Nephron (organoid): Measurements from ENCODE around the gene CTXN2.

Experiments used
- H3K27ac Mint-ChIP-seq, 3 experiments: 2 replicates each; pipeline ENCODE4 v1.8.0; 2020; ENCODE audit warnings: mixed read lengths in 3 of 3, mild to moderate bottlenecking in 2 of 3, moderate library complexity in 1 of 3
- H3K27me3 Mint-ChIP-seq: 2 replicates; pipeline ENCODE4 v1.8.0; 2021; ENCODE audit warnings: low read depth, mild to moderate bottlenecking, moderate library complexity, mixed read lengths
- H3K36me3 Mint-ChIP-seq: 2 replicates; pipeline ENCODE4 v1.8.0; 2020; ENCODE audit warnings: low read depth, mixed read lengths
- H3K4me1 Mint-ChIP-seq: 2 replicates; pipeline ENCODE4 v1.8.0; 2020; ENCODE audit warnings: mixed read lengths
- H3K4me3 Mint-ChIP-seq, 3 experiments: 2 replicates each; pipeline ENCODE4 v1.8.0; 2020; ENCODE audit warnings: mild to moderate bottlenecking in 3 of 3, mixed read lengths in 3 of 3, moderate library complexity in 2 of 3
- H3K9me3 Mint-ChIP-seq: 2 replicates; pipeline ENCODE4 v1.8.0; 2020; ENCODE audit warnings: mixed read lengths
- CTCF ChIP-seq, 3 experiments: fragments of 200-600 bp; sonication (generic); IDR thresholded peaks; one replicate each; pipeline ENCODE4 v1.5.0; 2021; ENCODE audit warnings: antibody characterized with exemption in 3 of 3; ENCODE audit not compliant: unreplicated experiment in 3 of 3

Gene CTXN2

GRCh38 chr15:48177383-48177765 lies 14.1 kb upstream of the CTXN2 start:
- H3K27me3 Mint-ChIP-seq = no peaks in the 10 kb centered on the region
- peak overlapping the region; percentile 98 to 99 (median 98) for H3K27ac Mint-ChIP-seq
- H3K9me3 Mint-ChIP-seq = peaks cover 19% of the 10 kb centered on the region
- H3K4me3 Mint-ChIP-seq = peak overlapping the region; percentile 94 to 97 (median 94)
- H3K36me3 Mint-ChIP-seq = peaks cover 33% of the 10 kb centered on the region
- peaks cover 16% of the 10 kb centered on the region for H3K4me1 Mint-ChIP-seq
- no peak for TF ChIP-seq CTCF (IDR thresholded peaks at IDR 0.05; ENCODE audit: unreplicated experiment in 3 of 3)

- Mint-ChIP-seq H3K27ac (peak within 1 kb of the TSS; percentile 98 to 99 (median 98)), H3K9me3 (peaks cover 14% of the 10 kb centered on the region), H3K4me3 (peak within 1 kb of the TSS; percentile 94 to 97 (median 94)), H3K27me3 (no peaks in the 10 kb centered on the region), H3K4me1 (peaks cover 16% of the 10 kb centered on the region), H3K36me3 (peaks cover 26% of the 10 kb centered on the region)
- no peak for TF ChIP-seq CTCF (IDR thresholded peaks at IDR 0.05; ENCODE audit: unreplicated experiment in 3 of 3)
Observed at GRCh38 chr15:48177766-48178647, 13.5 kb upstream of the CTXN2 start, which contains the start of gene MYEF2. MYEF2 (minus strand) TSS chr15:48178295; CDS start chr15:48178237, 58 bp downstream.

GRCh38 chr15:48178648-48178931 lies 12.9 kb upstream of the CTXN2 start:
- no peak for TF ChIP-seq CTCF (IDR thresholded peaks at IDR 0.05; ENCODE audit: unreplicated experiment in 3 of 3)
- Mint-ChIP-seq H3K4me3 (peak overlapping the region; percentile 75 to 87 (median 84)), H3K27me3 (no peaks in the 10 kb centered on the region), H3K27ac (peak overlapping the region in 1 of 3 experiments; percentile 67), H3K4me1 (peaks cover 16% of the 10 kb centered on the region), H3K36me3 (peaks cover 20% of the 10 kb centered on the region), H3K9me3 (peaks cover 9% of the 10 kb centered on the region)

- Mint-ChIP-seq H3K4me3 (no peak overlapping the region), H3K27me3 (no peaks in the 10 kb centered on the region), H3K4me1 (no peaks in the 10 kb centered on the region), H3K27ac (no peak overlapping the region), H3K9me3 (no peaks in the 10 kb centered on the region), H3K36me3 (no peaks in the 10 kb centered on the region)
- TF ChIP-seq CTCF (IDR thresholded peaks at IDR 0.05; ENCODE audit: unreplicated experiment in 3 of 3) = no peak
Observed at GRCh38 chr15:48182749-48183148, 8.7 kb upstream of the CTXN2 start.

- Mint-ChIP-seq H3K9me3 (no peaks in the 10 kb centered on the region), H3K27me3 (peaks cover 4% of the 10 kb centered on the region), H3K4me1 (no peaks in the 10 kb centered on the region), H3K27ac (no peak overlapping the region), H3K36me3 (no peaks in the 10 kb centered on the region), H3K4me3 (no peak overlapping the region)
- TF ChIP-seq CTCF (IDR thresholded peaks at IDR 0.05; ENCODE audit: unreplicated experiment in 3 of 3) = no peak
Observed at GRCh38 chr15:48185529-48185928, 5.9 kb upstream of the CTXN2 start.

GRCh38 chr15:48186271-48186670 lies 5.2 kb upstream of the CTXN2 start:
- Mint-ChIP-seq H3K36me3 (no peaks in the 10 kb centered on the region), H3K9me3 (no peaks in the 10 kb centered on the region), H3K4me3 (no peak overlapping the region), H3K27ac (no peak overlapping the region), H3K27me3 (peaks cover 11% of the 10 kb centered on the region), H3K4me1 (no peaks in the 10 kb centered on the region)
- no peak for TF ChIP-seq CTCF (IDR thresholded peaks at IDR 0.05; ENCODE audit: unreplicated experiment in 3 of 3)
